ENCODE measurements around the gene HDAC9. TPM values are rescaled to one million over a fixed set of nuclear protein-coding genes. Genes with fewer than 3 reads are reported as not detected.

Gene HDAC9
- total and polyA plus RNA-seq, 2 donors (not counting 1 experiment from before 2014, with no cell fraction given), result 2.9 to 7.9 TPM

DNA sequence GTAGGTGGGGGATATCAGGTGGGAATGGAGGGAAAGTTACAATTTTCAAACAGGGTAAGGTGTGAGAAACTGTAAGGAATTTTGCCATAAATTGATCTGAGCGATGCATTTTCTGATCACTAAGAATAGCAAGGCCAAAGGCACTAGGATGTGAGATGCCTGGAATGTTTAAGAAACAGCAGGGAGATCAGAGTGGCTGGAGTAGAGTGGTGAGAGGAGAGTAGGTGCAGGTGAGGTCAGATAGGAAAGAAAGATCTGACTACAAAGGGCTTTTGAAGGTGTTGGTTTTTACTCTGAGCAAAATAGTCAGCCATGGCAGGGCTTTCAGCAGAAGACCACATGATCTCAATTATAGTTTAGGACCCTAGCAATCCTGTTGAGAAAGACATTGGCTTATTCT lies 55.0 kb downstream of the HDAC9 start:
- Histone ChIP-seq H4K20me1 (ENCODE audit: control insufficient read depth, extremely low read depth, insufficient read depth, low read length) (no peaks in the 10 kb centered on the region), H3K9me3 (ENCODE audit: control insufficient read depth, insufficient read depth, low read depth, low read length) (no peaks in the 10 kb centered on the region), H3K4me3 (replicated peaks in 1 of 4; ENCODE audit: control extremely low read depth in 1 of 4, insufficient read depth in 1 of 4, low read depth in 3 of 4, low read length in 4 of 4) (no peak overlapping the region), H3K9ac (ENCODE audit: insufficient read depth, low read length) (no peak overlapping the region), H3K27me3 (ENCODE audit: control insufficient read depth, insufficient read depth, low read length) (no peaks in the 10 kb centered on the region), H3K36me3 (ENCODE audit: control insufficient read depth, insufficient read depth, low read length) (no peaks in the 10 kb centered on the region), H3K4me1 (ENCODE audit: control insufficient read depth, extremely low read depth, insufficient read depth, low read length) (no peaks in the 10 kb centered on the region), H3K79me2 (ENCODE audit: control insufficient read depth, insufficient read depth, low read length) (no peaks in the 10 kb centered on the region), H3K27ac (ENCODE audit: insufficient read depth, low read length) (no peak overlapping the region), H2AFZ (ENCODE audit: low read length) (no peak overlapping the region), H3K4me2 (ENCODE audit: extremely low read depth, insufficient read depth, low read length) (no peak overlapping the region)
- no peak for DNase-seq (ENCODE audit: low read depth in 2 of 2)
- no peak for TF ChIP-seq EZH2 (IDR thresholded peaks at IDR 0.05; ENCODE audit: low read length, missing control alignments)
- TF ChIP-seq, protein P1, sequence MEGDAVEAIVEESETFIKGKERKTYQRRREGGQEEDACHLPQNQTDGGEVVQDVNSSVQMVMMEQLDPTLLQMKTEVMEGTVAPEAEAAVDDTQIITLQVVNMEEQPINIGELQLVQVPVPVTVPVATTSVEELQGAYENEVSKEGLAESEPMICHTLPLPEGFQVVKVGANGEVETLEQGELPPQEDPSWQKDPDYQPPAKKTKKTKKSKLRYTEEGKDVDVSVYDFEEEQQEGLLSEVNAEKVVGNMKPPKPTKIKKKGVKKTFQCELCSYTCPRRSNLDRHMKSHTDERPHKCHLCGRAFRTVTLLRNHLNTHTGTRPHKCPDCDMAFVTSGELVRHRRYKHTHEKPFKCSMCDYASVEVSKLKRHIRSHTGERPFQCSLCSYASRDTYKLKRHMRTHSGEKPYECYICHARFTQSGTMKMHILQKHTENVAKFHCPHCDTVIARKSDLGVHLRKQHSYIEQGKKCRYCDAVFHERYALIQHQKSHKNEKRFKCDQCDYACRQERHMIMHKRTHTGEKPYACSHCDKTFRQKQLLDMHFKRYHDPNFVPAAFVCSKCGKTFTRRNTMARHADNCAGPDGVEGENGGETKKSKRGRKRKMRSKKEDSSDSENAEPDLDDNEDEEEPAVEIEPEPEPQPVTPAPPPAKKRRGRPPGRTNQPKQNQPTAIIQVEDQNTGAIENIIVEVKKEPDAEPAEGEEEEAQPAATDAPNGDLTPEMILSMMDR (conservative IDR thresholded peaks at IDR 0.05 in 1 of 2, IDR thresholded peaks at IDR 0.05 in 1 of 2; ENCODE audit: low read depth in 1 of 2, low read length in 2 of 2), result no peak

DNA sequence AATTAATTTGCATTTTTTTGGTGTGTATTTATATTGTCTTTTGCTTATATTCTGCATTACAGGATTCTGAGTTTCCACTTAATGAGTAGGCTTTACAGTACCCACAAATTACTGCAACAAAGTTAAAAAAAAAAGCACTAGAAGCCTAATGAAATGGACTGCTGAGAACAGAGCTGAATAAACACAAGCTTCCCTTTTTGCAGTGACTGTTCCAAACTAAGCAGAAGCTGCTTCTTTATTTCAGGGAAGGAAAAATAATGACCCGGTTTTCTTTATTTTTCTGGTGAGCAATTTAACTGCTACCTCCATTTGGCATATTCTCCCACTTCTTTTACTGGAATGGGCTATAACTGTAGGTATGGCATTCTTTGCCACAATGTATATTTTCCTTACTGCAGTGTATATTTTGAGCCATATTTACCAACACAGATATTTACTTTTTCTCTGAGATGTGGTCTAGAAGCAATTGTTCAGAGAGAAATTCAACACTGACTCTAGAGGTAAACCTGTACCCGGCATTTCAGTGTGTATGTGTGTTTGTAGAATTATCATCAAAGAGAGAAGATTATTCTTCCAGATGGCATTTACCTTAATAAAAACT lies 56.9 kb downstream of the HDAC9 start:
- TF ChIP-seq, protein P1 (conservative IDR thresholded peaks at IDR 0.05 in 1 of 2, IDR thresholded peaks at IDR 0.05 in 1 of 2; ENCODE audit: low read depth in 1 of 2, low read length in 2 of 2), result no peak
- no peak for TF ChIP-seq EZH2 (IDR thresholded peaks at IDR 0.05; ENCODE audit: low read length, missing control alignments)
- Histone ChIP-seq H3K4me1 (ENCODE audit: control insufficient read depth, extremely low read depth, insufficient read depth, low read length) (no peaks in the 10 kb centered on the region), H4K20me1 (ENCODE audit: control insufficient read depth, extremely low read depth, insufficient read depth, low read length) (no peaks in the 10 kb centered on the region), H3K27ac (ENCODE audit: insufficient read depth, low read length) (no peak overlapping the region), H3K4me3 (replicated peaks in 1 of 4; ENCODE audit: control extremely low read depth in 1 of 4, insufficient read depth in 1 of 4, low read depth in 3 of 4, low read length in 4 of 4) (no peak overlapping the region), H3K27me3 (ENCODE audit: control insufficient read depth, insufficient read depth, low read length) (no peaks in the 10 kb centered on the region), H2AFZ (ENCODE audit: low read length) (no peak overlapping the region), H3K36me3 (ENCODE audit: control insufficient read depth, insufficient read depth, low read length) (no peaks in the 10 kb centered on the region), H3K79me2 (ENCODE audit: control insufficient read depth, insufficient read depth, low read length) (no peaks in the 10 kb centered on the region), H3K9ac (ENCODE audit: insufficient read depth, low read length) (no peak overlapping the region), H3K9me3 (ENCODE audit: control insufficient read depth, insufficient read depth, low read depth, low read length) (no peaks in the 10 kb centered on the region), H3K4me2 (ENCODE audit: extremely low read depth, insufficient read depth, low read length) (no peak overlapping the region)
- no peak for DNase-seq (ENCODE audit: low read depth in 2 of 2)

DNA sequence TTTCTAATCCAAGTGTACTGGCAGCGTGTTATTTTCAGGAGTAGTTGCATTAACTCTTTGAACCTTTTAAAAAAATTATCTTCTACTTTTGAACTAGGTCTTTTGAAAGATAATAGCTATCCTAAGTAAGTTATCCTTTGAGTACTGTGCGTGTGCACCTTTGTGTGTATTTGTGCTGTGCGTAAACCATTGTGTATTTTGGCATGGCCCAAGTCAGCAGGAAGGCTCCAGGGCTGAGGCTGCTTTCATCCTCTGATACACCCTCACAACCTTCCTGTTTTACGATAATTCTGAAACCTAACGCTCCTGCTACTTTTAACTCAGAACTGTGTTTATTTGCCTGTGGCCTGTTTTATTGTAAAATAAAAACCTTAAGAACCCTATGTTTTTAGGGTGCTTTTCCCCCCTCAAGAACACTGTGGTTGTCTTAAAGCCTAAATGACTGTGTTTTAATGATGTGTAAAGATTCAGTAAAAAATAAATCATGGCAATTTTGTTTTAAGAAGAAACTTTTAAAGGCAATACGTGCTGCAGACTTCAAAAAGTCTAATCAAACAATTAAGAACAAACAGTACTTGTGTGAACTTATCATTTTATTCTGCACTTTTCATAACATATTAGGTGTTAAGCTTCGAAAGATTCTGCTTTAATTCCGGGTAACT lies 57.5 kb downstream of the HDAC9 start:
- H3K27ac ChIP-seq (ENCODE audit: insufficient read depth, low read length), result no peak overlapping the region
- no peak overlapping the region for H3K9ac ChIP-seq (ENCODE audit: insufficient read depth, low read length)
- no peaks in the 10 kb centered on the region for H3K4me1 ChIP-seq (ENCODE audit: control insufficient read depth, extremely low read depth, insufficient read depth, low read length)
- no peaks in the 10 kb centered on the region for H4K20me1 ChIP-seq (ENCODE audit: control insufficient read depth, extremely low read depth, insufficient read depth, low read length)
- H3K4me2 ChIP-seq (ENCODE audit: extremely low read depth, insufficient read depth, low read length), result no peak overlapping the region
- TF ChIP-seq, protein P1 (conservative IDR thresholded peaks at IDR 0.05 in 1 of 2, IDR thresholded peaks at IDR 0.05 in 1 of 2; ENCODE audit: low read depth in 1 of 2, low read length in 2 of 2), result no peak
- TF ChIP-seq EZH2 (IDR thresholded peaks at IDR 0.05; ENCODE audit: low read length, missing control alignments), result no peak
- H2AFZ ChIP-seq (ENCODE audit: low read length), result no peak overlapping the region
- H3K79me2 ChIP-seq (ENCODE audit: control insufficient read depth, insufficient read depth, low read length), result no peaks in the 10 kb centered on the region
- no peaks in the 10 kb centered on the region for H3K9me3 ChIP-seq (ENCODE audit: control insufficient read depth, insufficient read depth, low read depth, low read length)
- peak in 1 of 2 donors; percentile 38 for DNase-seq (ENCODE audit: low read depth in 2 of 2)
- no peaks in the 10 kb centered on the region for H3K36me3 ChIP-seq (ENCODE audit: control insufficient read depth, insufficient read depth, low read length)
- no peak overlapping the region for H3K4me3 ChIP-seq (replicated peaks in 1 of 4; ENCODE audit: control extremely low read depth in 1 of 4, insufficient read depth in 1 of 4, low read depth in 3 of 4, low read length in 4 of 4)
- no peaks in the 10 kb centered on the region for H3K27me3 ChIP-seq (ENCODE audit: control insufficient read depth, insufficient read depth, low read length)

Measured in fibroblast of lung (primary cell).